ENCODE data around the gene PAX2.

The PAX2 gene

DNA sequence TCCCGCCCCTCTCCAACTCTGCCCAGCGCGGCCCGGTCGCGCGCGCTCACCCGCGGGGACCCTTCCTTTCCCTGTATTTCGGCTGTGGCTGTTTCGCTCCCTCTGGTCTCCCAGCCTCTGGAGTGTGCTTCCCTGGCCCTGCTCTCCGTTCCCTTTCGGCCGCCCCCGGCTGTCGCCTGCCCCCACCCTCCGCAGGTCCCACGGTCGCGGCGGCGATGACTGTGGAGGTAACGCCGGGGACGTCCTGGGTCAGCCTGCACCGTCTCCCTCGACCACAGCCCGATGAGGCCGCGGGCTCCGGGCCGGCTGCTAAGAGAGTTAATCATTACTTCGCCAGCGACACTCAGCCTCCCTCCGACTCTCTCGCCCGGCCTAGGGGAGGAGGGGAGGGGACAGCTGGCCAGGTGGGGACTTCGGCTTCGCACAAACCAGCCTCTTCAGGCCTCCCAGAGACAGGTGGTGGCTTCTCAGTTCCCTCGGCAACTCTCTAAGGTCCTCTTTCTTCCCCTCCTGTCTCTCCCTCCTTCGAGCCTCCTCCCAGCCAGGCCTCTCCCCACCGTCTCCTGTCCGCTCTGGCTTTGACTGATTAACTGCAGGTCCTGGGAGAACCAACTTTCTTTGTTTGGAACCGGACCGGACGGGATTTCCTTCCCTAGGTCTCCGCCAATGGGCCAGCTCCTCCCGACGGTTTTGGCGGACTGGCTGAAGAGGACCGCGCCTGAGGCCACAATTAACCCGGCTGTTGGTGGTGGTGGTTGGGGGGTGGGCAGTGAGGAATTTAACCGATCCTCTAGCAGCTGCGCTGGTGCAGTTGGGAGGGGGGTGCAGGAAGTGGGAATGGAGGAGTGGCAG is 5.6 kb upstream of the PAX2 start:
- DNase-seq (ENCODE audit: low read depth, low spot score) = peak; percentile 94

DNA sequence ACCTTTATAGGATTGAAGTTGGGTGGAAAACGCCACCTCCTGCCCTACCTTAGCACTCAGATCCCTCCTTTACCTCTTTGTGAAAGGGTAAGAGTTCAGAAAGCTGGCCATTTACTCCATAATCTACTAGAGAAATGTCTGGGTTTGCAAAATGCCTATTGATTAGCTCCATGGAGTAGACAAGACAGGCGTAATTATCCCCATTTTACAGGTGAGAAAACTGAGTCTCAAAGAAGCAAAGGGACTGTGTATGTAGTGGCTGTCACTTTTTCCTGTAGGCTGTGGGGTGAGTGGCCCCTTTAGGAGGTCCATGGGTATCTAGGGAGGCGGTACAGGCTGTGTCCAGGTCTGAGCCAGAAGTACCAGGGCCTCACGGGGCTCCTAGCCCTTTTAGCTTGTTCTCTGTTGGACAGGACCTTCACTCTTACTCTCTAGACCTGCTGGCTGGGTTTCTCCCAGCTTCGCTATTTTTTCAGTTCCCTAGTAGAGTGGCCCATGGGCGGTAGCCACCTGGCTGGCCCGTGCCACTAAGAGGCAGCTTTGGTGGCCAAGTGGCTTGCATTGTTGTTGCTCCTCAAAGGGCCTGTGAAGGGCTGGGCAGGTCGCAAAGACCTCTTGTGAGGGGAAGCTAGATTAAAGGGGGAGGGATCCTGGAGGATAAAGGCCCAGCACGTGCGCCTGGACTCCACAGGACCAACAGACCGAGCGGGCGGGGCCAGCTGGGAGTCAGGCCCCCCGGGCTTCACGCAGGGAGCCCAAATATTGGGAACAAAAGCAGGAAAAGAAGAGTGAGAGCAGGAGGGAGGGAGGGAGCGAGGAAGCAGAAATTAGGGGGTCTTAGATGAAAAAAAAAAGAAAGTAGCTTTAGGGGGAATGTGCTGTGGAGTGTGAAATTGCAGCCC is 4.7 kb upstream of the PAX2 start:
- peak; percentile 89 for DNase-seq (ENCODE audit: low read depth, low spot score)

- peak; percentile 52 for DNase-seq (ENCODE audit: low read depth, low spot score)
Observed at GRCh38 chr10:100741378-100742075, 3.9 kb upstream of the PAX2 start.

DNA sequence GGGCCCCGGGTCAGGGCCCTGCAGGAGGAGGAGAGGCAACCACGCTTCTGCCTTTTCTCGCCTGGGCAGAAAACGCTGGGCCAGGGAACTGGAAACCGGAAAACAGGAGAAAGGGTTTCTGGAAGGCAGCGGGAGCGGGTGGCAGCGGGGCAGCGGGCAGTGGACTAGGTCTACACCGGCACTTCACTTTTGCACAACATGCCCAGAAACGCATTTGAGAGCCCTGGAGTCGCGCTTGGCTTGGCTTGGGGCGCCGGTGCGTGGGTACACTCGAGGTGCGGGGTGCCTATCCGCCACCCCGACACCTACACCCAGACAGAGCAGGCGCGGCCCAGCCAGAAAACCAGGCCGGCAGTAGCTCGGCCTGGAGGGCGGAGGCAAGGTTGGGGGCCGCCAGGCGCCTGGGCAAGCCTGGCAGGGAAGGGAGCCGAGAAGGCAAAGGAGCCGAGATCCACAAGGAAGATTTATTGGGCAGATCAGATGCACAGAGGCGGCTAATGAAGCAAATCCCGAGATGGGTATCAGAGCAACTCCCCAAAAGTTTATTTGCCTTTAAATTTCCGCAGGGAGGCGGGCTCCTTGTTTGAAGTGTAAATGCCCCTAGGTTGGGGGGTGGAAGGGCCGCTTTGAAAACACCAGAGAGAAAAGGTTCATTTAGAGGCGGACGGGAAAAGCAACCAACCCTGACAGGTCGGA is 3.2 kb upstream of the PAX2 start:
- peak; percentile 66 for DNase-seq (ENCODE audit: low read depth, low spot score)

DNA sequence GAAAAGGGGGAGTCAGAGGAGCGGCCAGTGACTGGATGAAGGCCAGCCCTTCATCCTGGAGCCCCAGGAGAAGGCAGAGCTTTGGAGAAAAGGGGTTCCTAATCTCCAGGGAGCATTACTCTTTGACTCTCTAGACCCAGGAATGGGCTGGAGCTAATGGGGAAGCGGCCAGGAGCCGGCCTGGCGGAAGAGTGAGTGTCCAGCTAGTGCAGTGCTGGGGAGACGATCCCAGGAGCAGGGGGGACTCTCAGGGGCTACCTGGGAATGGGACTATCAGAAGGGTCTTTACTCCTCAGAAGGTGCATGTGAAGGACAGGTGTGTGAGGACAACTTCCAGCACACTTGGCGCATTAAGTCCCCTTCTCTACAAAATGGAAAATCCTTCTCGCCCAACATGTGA is 2.4 kb upstream of the PAX2 start:
- DNase-seq (ENCODE audit: low read depth, low spot score) = no peak

GRCh38 chr10:100743626-100744135 is 1.7 kb upstream of the PAX2 start:
- peak; percentile 83 for DNase-seq (ENCODE audit: low read depth, low spot score)

- peak; percentile 69 for DNase-seq (ENCODE audit: low read depth, low spot score)
Observed at GRCh38 chr10:100744136-100744986, 1.0 kb upstream of the PAX2 start.

DNA sequence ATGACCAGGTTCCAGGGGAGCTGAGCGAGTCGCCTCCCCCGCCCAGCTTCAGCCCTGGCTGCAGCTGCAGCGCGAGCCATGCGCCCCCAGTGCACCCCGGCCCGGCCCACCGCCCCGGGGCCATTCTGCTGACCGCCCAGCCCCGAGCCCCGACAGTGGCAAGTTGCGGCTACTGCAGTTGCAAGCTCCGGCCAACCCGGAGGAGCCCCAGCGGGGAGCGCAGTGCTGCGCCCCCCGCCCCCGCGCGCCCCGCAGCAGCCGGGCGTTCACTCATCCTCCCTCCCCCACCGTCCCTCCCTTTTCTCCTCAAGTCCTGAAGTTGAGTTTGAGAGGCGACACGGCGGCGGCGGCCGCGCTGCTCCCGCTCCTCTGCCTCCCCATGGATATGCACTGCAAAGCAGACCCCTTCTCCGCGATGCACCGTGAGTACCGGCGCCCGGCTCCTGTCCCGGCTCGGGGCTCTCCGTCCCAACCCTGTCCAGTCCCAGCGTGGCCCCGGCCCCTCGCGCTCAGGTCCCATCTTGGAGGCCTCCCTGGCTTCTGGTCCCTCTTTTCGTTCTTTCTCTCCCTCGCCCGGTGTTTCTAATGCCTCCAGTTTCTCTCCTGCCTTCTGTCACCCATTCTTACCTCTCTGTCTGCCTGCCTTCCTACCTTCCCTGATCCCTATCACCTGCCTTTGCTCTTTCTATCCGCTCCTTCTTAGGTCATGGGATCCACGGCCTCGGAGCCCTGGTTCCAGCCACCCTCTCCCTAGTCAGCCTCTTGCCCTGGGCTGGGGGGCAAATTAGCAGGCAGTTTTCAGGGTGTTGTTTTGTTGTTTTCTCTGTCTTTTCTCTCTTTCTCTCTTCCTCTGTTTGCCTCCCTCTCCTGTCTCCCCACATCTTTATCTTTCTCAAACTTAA is 751 bp downstream of the PAX2 start:
- peak; percentile 55 for DNase-seq (ENCODE audit: low read depth, low spot score)

DNA sequence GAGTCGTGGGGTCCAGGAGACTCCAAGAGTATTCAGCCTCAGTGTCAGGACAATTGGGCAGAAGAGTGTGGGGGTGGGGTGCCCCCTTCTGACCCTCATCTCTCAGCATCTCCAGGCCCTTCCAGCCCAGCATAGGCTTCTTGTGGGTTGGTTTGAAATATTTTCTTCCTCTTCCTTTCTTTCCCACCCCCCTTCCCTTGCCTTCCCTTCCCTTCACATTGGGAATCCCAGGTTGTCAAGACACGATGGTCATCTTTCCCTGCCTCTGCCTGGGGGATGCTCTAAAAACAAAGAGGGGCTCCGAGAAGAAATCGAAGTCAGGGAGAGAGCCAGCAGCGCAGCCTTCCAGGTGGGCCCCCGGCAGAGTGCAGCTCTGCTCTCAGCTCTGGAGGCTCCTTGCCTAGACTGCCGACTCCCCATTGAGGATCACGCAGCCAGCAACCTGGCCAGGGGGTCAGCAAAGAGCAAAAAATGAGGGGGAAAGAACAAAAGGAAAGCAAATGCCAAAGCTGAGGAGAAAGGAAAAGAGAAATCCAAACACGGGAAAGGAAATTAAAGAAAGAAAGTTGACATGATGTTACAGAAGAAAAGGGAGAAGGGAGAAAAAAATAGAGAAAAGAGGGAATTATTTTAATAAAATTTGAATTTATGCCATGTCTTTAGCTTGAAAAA is 1.5 kb downstream of the PAX2 start:
- DNase-seq (ENCODE audit: low read depth, low spot score) = no peak

DNA sequence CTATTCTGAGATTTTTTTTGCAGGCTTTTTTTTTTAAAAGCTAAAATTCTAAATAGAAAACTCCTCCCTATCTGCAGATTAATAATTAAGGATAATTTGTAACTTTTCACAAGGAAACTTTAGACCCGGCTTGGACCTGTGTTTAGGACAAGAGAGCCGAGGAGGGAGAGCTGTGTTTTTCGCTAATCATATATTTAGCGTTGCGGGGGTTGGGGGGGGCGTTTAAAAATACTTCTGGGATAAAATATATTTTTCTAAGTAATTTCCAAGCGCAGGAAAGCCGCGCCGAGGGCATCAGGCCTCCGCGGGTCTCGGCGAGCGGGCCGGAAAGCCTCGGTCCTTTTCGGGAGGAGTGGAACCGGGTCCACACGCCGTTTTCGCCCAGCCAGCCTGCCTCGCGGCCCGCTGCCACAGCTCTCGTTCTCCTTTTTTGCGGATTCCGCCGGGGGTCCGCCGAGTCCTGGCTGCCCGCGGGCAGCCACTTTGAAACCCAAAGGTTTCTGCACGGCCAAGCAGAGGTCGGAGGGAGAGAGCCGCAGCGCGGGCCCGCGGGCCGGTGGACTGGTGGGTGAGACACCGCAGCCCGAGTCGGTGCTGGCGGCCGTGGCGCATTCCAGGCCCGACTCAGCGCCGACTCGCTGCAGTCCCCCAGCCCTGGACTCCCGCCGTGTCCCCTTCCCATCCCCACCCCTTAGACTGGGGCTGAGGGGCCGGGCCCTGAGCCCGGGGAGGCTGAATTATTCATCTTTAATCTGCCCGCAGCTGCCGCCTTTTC is 2.3 kb downstream of the PAX2 start:
- peak; percentile 49 for DNase-seq (ENCODE audit: low read depth, low spot score)

DNA sequence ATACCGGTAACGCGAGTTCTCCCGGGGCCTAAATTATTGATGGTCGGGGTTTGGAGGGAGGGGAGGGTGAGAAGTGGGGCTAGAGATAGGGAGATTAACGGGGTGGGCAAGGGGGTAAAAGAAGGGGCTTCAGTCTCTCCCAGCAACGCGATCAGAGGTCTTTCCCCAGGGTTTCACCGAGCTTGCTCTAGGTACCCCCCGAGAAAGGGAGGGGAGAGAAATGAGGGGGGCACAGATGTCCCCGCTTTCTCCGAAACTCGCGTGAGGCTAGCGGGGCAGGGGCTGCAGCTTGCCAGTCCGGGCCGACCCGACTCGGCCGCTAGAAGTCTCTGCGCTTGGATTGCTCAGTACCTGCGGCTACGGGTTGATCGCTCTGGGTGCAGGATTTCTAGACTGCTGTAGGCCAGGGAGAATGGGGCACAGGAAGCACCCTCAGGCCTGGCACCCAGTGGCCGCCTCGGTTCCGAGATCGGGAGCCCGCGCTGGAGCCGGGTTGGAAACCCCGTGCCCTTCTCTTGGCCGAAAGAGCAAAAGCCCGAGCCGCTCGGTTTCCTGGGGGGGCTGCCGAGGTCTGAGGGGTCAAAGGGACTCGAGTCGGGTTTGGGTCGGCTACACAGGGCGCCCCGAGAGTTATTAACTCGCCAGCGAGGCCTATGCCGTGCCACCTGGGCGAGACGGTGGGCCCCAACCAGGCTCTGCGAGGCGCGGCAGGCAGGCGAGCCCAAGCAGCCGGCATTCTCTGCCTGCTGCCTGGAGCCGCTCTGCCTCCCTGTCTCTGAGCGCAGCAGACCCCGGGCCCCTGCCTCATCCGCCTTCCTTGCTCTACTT is 3.1 kb downstream of the PAX2 start:
- DNase-seq (ENCODE audit: low read depth, low spot score) = peak; percentile 37

DNA sequence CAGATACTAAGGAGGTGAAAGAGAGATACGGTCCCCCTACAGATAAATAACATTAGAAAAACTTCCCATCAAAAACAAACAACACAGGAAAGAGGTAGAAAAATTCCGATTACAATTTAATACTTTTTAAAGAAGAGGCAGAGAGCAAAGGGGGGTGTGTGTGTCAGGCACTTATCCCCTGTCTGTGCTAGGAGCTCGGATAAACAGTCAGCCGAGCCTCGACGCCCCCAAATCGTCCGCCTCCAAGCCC is 3.6 kb downstream of the PAX2 start:
- DNase-seq (ENCODE audit: low read depth, low spot score) = no peak

DNA sequence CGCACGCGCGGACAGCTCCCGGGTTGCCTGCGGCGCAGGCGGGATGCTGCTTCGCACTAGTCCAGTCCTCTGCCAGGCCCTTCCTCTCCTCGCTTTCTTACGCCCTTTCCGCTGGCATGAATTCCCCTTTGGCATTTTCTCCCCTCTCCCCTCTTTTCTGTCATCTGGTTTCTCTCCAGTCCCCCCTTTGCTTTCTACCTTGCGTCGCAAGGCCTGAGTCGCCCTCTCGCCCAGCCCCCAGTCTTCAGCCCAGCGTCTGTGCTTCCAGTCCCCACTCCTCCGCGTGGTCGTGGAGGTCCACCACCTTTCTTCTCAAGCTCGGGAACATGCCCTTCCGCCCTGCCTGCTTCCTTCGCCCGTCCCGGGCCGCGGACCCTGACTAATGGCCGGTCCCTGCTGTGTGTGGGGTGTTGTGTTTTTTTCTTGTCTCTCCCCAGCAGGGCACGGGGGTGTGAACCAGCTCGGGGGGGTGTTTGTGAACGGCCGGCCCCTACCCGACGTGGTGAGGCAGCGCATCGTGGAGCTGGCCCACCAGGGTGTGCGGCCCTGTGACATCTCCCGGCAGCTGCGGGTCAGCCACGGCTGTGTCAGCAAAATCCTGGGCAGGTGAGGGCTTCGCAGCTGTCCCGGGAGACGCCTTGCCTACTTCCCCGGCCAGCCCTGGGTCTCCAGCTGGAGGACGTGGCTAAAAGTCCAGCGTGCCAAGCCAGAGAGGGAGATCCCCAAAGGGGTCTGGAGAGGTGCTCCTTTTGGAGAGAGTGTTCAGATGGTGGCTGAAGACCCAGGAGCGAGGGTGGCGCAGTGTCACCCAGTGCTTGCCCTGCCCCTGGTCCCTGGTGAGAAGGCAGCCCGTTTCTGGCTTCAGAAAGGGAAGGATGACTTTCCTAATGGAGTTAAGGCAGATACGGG is 4.2 kb downstream of the PAX2 start:
- peak; percentile 30 for DNase-seq (ENCODE audit: low read depth, low spot score)

GRCh38 chr10:100750291-100751210 is 5.2 kb downstream of the PAX2 start:
- DNase-seq (ENCODE audit: low read depth, low spot score) = peak; percentile 34

All from ELF-1 (cell line).